Transverse colon (tissue), 4 donors: ENCODE results near the gene AXDND1.

ENCODE experiments used
- CTCF ChIP-seq, 5 experiments: fragments of 200-600 bp in 3 of 5; fragments of 450-650 bp in 2 of 5; sonication (generic) in 3 of 5; IDR thresholded peaks; 1 replicate in 2 of 5; 2 replicates in 3 of 5; pipeline ENCODE4 v1.5.1; 2016 to 2017; ENCODE audit warnings: antibody characterized with exemption in 5 of 5, inconsistent platforms in 3 of 5, mild to moderate bottlenecking in 2 of 5, moderate library complexity in 1 of 5
- POLR2A ChIP-seq: fragments of 450-650 bp; IDR thresholded peaks from one replicate; pipeline ENCODE4 v1.6.1; 2016; ENCODE audit warnings: antibody characterized with exemption, mild to moderate bottlenecking, moderate library complexity
- POLR2AphosphoS5 ChIP-seq, 3 donors: sonication (generic); formaldehyde crosslinking; IDR thresholded peaks; one replicate each; pipeline ENCODE4 v1.6.1; 2016; ENCODE audit warnings: antibody characterized with exemption in 3 of 3

- no peak for TF ChIP-seq POLR2AphosphoS5 (IDR thresholded peaks at IDR 0.05)
- TF ChIP-seq CTCF (IDR thresholded peaks at IDR 0.05), result no peak
- no peak for TF ChIP-seq POLR2A
Measured at GRCh38 chr1:179341943-179342547, 23.7 kb upstream of the AXDND1 start.
